GM12873 (cell line): ENCODE data around the gene NRCAM.

Experiments
- TF ChIP-seq, protein P1 (sequence below): IDR thresholded peaks from 2 replicates; pipeline ENCODE4 v1.5.1; 2012; ENCODE audit warnings: low read depth, mild to moderate bottlenecking, moderate library complexity, low read length, control low read depth; ENCODE audit not compliant: insufficient read depth; ENCODE audit errors: missing control alignments

NRCAM gene

DNA sequence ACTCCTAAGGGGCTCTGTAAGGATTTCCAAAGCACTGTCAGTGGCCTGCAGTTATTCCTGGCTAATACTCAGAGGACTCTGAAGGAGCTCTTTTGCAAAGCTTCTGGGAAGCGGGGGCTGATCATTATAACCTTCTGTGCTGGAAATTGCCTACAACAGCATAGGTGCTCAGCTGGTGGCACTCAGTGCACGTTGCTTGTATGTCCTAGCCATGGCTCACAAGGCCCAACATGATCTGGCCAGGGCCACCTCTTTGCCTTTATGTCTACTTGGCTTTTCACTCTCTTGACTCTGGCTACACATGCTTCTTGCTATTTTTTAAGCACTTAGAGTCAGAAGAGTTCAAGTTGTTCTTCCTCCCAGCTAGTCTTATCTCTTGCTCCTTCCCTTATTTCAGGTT lies 343.6 kb downstream of the NRCAM start:
- TF ChIP-seq, protein P1, sequence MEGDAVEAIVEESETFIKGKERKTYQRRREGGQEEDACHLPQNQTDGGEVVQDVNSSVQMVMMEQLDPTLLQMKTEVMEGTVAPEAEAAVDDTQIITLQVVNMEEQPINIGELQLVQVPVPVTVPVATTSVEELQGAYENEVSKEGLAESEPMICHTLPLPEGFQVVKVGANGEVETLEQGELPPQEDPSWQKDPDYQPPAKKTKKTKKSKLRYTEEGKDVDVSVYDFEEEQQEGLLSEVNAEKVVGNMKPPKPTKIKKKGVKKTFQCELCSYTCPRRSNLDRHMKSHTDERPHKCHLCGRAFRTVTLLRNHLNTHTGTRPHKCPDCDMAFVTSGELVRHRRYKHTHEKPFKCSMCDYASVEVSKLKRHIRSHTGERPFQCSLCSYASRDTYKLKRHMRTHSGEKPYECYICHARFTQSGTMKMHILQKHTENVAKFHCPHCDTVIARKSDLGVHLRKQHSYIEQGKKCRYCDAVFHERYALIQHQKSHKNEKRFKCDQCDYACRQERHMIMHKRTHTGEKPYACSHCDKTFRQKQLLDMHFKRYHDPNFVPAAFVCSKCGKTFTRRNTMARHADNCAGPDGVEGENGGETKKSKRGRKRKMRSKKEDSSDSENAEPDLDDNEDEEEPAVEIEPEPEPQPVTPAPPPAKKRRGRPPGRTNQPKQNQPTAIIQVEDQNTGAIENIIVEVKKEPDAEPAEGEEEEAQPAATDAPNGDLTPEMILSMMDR: no peak

DNA sequence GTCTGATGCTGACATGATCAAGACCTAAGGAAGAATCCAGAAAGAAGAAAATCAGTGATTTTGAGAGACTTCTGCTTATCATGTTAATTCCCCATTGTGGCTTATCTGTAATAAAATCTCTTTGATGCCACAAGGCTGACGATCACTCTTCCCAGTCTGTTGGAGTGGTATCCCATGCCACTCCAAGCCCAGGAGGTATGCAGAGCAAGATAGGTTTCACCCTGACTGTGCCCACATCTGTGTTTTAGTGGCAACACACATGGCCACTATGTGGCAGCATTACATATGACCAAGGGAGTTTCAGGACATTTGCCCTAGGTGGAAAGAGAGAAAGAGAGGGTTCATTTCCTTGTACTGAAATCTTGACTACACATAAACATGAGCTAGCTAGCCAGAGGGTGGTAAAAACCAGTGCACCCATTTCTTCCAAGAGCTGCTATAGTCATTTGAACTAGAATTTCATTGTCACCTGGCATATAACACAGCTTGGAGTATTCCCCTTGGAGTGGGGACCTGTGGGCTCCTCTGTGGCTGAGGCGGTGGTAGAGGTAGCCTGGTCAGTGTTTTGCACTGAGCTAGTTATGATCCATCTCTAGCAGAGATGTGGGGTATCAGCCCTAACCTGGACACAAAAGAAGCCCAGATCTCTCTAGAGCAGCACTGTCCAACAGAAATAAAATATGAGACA lies 346.9 kb downstream of the NRCAM start:
- TF ChIP-seq, protein P1: peak; percentile 61

DNA sequence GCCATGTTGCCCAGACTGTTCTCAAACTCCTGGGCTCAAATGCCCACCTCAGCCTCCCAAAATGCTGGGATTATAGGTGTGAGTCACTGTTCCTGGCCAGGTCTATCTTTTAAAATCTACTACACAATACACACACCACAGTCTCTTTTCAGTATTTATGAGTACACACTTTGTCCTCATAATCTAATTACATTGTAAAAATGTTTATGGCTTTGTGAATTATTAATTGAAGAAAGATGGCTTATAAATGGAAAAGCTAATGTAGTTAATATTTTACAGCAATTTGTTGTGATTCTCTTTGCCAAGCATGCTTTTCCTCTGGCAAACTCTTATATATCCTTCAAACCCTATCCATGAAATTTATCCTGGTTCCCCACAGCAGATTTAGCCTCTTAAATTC lies 348.1 kb downstream of the NRCAM start:
- TF ChIP-seq, protein P1: no peak

DNA sequence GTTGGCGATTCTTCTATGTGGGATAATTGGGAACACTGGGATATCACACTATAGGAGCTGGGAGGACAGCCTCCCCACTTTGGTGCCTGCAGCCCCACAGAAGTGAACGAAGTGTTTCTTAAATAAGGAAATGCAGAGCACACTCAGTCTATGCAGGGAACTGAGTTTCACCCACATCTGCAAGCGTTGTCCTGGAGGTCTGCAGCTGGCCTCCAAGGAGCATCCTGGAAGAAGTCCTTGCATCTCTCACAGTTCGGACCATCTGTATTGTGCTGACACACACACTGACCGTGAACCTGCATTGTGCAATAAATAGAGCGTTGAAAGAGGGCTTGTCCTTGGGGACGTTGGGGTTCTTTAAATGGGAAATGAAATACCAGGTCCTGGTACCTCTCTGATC lies 351.9 kb downstream of the NRCAM start:
- TF ChIP-seq, protein P1: no peak

DNA sequence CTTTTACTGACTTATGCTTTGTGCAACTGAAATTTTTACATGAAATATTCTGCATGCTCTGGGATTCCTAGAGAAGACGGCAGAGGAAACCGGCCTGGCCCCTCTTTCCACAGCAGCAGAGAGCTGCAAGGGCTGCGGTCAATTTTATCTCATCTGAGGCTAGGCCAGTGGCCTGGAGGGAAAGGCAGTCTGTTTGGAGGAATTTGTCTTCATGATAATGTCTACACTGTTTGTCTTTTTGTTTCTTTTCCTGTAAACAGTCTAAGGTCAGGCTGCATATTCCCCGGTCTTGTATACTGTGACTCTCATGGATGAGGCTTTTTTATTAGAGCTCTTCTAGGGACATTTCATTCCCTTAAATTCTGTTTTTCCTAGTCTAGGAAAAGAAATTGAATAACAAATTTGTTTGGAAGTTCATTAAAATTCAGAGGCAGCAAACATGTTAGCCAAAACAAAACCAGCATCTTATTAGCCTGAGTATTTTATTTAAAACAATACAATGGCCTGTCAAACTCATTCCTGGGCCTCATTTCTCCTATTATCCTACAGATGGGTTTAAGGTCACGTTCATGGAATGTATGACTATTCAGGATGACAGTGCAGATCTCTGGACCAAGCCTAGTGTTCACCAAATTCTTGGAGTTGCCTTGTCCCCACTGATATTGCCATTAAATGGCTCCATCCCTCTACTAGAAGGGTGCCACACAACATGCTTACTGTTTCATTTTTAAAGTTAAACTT lies 352.5 kb downstream of the NRCAM start:
- TF ChIP-seq, protein P1: no peak

DNA sequence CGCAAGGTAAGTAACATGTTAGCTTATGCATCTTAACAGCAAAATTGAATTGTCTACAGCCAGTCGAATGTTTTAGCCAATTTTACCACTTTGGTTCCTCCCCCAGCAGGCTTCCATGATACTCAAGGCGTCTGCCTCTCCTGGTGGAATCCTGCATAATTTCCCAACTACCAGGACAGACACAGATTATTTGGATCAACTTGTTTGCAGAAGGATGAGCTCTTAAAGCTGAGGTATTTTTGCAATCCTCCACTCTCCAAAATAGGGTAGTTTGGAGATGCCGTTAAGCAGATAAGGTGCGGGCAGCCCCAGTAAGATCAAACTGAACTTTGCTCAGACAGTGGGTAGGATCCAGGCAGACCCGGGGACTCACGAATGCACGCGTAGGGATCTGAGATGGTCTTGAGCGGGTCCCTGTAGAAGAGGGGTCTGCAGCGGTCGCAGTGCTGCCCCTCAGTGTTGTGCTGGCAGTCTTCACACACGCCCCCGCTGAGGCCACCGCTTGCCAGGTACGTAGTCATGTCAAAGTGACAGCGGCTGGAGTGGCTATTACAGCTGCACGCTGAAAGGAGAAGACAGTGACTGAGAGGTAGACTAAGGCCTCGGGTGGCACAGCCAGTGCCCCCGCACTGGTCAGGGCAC lies 353.4 kb downstream of the NRCAM start:
- TF ChIP-seq, protein P1: no peak

DNA sequence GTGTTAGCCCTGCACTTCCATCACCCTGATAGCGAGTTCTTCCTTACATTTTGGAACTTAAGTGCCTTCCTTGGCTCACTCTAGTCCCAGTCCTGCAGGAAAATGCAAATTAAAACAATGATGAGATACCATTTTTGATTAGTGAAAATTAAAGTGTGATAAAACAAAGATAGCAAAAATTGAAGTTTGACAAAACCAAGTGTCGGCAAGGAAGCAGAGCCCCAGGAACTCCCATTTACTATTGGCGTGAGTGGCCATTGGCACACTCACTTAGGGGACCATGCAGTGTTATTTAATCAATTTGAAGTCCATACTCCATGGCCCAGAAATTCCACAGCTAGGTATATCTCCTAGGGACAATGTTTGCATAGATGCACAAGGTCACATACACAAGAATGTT lies 354.5 kb downstream of the NRCAM start:
- TF ChIP-seq, protein P1: no peak
